ENCODE measurements around the gene LMBRD1. TPM values are rescaled to one million over a fixed set of nuclear protein-coding genes. Genes with fewer than 3 reads are reported as not detected.

The LMBRD1 gene
- total RNA-seq, 1 experiment from 2014 or later = 17.0 TPM

DNA sequence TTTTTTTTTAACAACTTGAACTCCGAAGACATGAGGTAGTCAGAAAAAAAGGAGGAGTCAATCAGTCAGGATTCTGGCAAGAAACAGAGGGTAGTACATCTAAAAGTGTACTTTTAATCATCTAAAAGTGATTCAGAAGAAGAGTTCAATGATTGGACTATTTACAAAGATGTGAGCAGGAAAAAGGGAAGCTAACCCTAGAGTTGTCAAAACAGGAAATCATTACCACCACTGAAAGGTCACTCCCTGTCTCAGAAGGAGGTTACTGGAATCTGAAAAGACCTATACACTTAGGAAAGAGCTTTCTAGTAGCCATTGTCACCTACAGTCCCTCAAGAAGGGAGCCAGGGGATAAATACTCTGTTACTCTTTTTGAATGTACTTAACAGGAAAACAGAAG, 16.7 kb upstream of the LMBRD1 start:
- H3K27ac Mint-ChIP-seq = peak overlapping the region in 1 of 3 experiments; percentile 76; a peak in 1 of 7 replicates
- DNase-seq = no peak
- H3K27ac ChIP-seq (ENCODE audit: insufficient read length, low read depth, low read length) = no peak overlapping the region

More for the DNA sequence above, 16.7 kb upstream of the LMBRD1 start:
- Histone ChIP-seq H2BK120ac (ENCODE audit: low read depth, low read length, poor library complexity, severe bottlenecking) (no peak overlapping the region), H2AK5ac (ENCODE audit: insufficient read length, low read length) (no peak overlapping the region), H3K14ac (ENCODE audit: insufficient read depth, low read length) (no peak overlapping the region), H4K91ac (ENCODE audit: insufficient read length, low read depth, low read length) (no peak overlapping the region), H2BK12ac (ENCODE audit: insufficient read length, low read depth, low read length) (no peak overlapping the region), H4K8ac (replicated peaks; ENCODE audit: insufficient read length, low read depth, low read length) (no peak overlapping the region), H2AFZ (ENCODE audit: low read length) (no peak overlapping the region), H4K5ac (ENCODE audit: insufficient read length, low read depth, low read length) (no peak overlapping the region), H2BK20ac (ENCODE audit: low read depth, low read length, poor library complexity, severe bottlenecking) (no peak overlapping the region), H3K9me3 (ENCODE audit: control insufficient read depth, low read depth, low read length) (no peaks in the 10 kb centered on the region), H3K4me1 (ENCODE audit: insufficient read depth, low read length) (peaks cover 6% of the 10 kb centered on the region; the same call in 1 of the 2 replicates), H2BK15ac (ENCODE audit: low read depth, low read length) (no peak overlapping the region), H3K4ac (ENCODE audit: low read depth, low read length) (no peak overlapping the region), H3K27me3 (ENCODE audit: insufficient read depth, low read length) (no peaks in the 10 kb centered on the region), H3K9ac (ENCODE audit: extremely low read depth, insufficient read length, low read length) (no peak overlapping the region), H3K56ac (ENCODE audit: insufficient read length, low read depth, low read length) (no peak overlapping the region), H3K4me2 (ENCODE audit: insufficient read depth, insufficient read length, low read length) (no peak overlapping the region), H3T11ph (ENCODE audit: low read length) (no peak overlapping the region), H2BK5ac (ENCODE audit: insufficient read length, low read length) (no peak overlapping the region), H3K23me2 (ENCODE audit: insufficient read length, low read depth, low read length, poor library complexity, severe bottlenecking) (no peaks in the 10 kb centered on the region), H3K79me2 (ENCODE audit: insufficient read depth, low read length) (no peaks in the 10 kb centered on the region), H3K23ac (ENCODE audit: insufficient read length, low read depth, low read length) (no peak overlapping the region), H3K18ac (ENCODE audit: insufficient read length, low read depth, low read length) (no peak overlapping the region), H3K79me1 (ENCODE audit: insufficient read depth, low read depth, low read length, poor library complexity, severe bottlenecking) (no peaks in the 10 kb centered on the region), H4K20me1 (ENCODE audit: control insufficient read depth, insufficient read depth, insufficient read length) (no peaks in the 10 kb centered on the region)
- no CpG with 5 or more reads among the region's 1 CpG for WGBS (ENCODE audit: extremely low coverage, insufficient read length, low lambda C conversion rate)
- H3K4me1 Mint-ChIP-seq = peaks cover 35% of the 10 kb centered on the region in 2 experiments
- no peaks in the 10 kb centered on the region for H3K9me3 Mint-ChIP-seq
- no peaks in the 10 kb centered on the region for H3K36me3 Mint-ChIP-seq (ENCODE audit: insufficient read depth in 1 of 3, low read depth in 3 of 3)
- H3K27me3 Mint-ChIP-seq (ENCODE audit: low read depth) = no peaks in the 10 kb centered on the region
- TF ChIP-seq, protein P1, sequence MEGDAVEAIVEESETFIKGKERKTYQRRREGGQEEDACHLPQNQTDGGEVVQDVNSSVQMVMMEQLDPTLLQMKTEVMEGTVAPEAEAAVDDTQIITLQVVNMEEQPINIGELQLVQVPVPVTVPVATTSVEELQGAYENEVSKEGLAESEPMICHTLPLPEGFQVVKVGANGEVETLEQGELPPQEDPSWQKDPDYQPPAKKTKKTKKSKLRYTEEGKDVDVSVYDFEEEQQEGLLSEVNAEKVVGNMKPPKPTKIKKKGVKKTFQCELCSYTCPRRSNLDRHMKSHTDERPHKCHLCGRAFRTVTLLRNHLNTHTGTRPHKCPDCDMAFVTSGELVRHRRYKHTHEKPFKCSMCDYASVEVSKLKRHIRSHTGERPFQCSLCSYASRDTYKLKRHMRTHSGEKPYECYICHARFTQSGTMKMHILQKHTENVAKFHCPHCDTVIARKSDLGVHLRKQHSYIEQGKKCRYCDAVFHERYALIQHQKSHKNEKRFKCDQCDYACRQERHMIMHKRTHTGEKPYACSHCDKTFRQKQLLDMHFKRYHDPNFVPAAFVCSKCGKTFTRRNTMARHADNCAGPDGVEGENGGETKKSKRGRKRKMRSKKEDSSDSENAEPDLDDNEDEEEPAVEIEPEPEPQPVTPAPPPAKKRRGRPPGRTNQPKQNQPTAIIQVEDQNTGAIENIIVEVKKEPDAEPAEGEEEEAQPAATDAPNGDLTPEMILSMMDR (conservative IDR thresholded peaks at IDR 0.05) = no peak
- H3K4me3 Mint-ChIP-seq = no peak overlapping the region

Measured in H9 (cell line).